NT2/D1 (cell line): ENCODE data around the gene BABAM2.

ENCODE experiments used
- SUZ12 ChIP-seq: IDR thresholded peaks from 2 replicates; pipeline ENCODE4 v1.6.1; 2011; ENCODE audit not compliant: insufficient read length, insufficient read depth; ENCODE audit errors: extremely low read depth
- YY1 ChIP-seq: IDR thresholded peaks from 2 replicates; pipeline ENCODE4 v1.6.1; 2011; ENCODE audit not compliant: insufficient read length, insufficient read depth
- ZNF274 ChIP-seq: IDR thresholded peaks from 2 replicates; pipeline ENCODE4 v1.6.1; 2011; ENCODE audit warnings: mild to moderate bottlenecking, low read depth, low read length

- TF ChIP-seq YY1: no peak
- TF ChIP-seq SUZ12: no peak
- no peak for TF ChIP-seq ZNF274
These were observed 34.1 kb upstream of the BABAM2 start for GRCh38 chr2:27856386-27856785.
